ENCODE results near the gene KCNJ5.

Gene KCNJ5

GRCh38 chr11:128886406-128887124 is 4.6 kb upstream of the KCNJ5 start:
- Histone ChIP-seq H3K27me3 (ENCODE audit: insufficient read depth, low read length) (peaks cover 48% of the 10 kb centered on the region), H3K27ac (ENCODE audit: low read depth, low read length) (no peak overlapping the region), H2AFZ (ENCODE audit: low read length, unreplicated experiment) (no peak overlapping the region), H3K79me2 (ENCODE audit: control insufficient read depth, insufficient read depth, low read length, unreplicated experiment) (no peaks in the 10 kb centered on the region), H3K4me3 (ENCODE audit: low read depth, low read length) (no peak overlapping the region), H3K4me1 (ENCODE audit: control insufficient read depth, insufficient read depth, low read length, unreplicated experiment) (no peaks in the 10 kb centered on the region), H3K36me3 (ENCODE audit: insufficient read depth, low read length) (no peaks in the 10 kb centered on the region)

DNA sequence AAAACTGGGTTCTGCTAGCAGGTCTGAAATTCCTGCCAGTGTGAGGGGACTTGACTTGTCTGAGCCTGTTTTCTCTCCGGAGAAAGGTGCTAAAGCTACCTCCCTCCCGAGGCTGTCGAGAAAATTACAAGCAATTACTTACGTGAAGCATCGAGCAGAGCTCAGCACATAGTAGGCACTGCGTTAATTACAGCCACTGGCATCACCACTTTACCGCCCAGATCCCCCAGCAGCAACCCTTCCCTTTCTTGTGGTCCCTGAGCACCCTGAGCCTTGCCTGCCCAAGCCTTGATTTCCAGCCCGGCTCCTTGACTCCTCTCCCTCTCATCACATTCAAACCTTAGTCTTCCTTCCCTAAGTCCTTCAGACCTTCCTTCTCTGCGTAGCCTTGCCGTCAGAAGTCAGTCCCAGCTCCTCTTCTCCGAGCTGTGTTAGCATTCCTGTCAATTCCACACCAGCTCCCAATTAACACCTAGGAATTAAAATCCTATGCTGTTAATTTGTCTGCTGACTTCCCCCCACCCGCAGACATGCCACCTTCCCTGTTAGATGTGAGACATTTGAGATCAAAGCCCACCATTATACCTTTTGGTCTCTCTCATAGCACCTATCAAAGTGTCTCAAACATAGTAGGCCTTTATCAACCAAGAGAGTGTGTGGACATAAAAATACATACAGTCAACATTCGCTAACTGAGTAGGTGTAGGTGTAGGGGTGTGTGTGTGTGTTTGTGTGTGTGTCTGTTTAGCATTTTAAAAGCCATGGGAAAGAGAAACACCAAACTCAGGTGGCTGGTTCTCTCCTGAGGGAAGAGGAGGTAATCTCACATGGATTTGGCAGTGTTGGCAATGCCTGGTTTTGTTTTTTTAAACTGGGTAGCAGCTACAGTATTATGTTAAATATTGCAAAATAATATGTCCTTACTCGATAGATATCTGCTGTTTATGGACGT is 2.8 kb upstream of the KCNJ5 start:
- H3K4me3 ChIP-seq (ENCODE audit: low read depth, low read length) = no peak overlapping the region

GRCh38 chr11:128889657-128890213 is 1.4 kb upstream of the KCNJ5 start:
- Histone ChIP-seq H2AFZ (ENCODE audit: low read length, unreplicated experiment) (no peak overlapping the region), H3K27me3 (ENCODE audit: insufficient read depth, low read length) (peaks cover 31% of the 10 kb centered on the region), H3K79me2 (ENCODE audit: control insufficient read depth, insufficient read depth, low read length, unreplicated experiment) (no peaks in the 10 kb centered on the region), H3K27ac (ENCODE audit: low read depth, low read length) (no peak overlapping the region), H3K4me1 (ENCODE audit: control insufficient read depth, insufficient read depth, low read length, unreplicated experiment) (no peaks in the 10 kb centered on the region), H3K36me3 (ENCODE audit: insufficient read depth, low read length) (no peaks in the 10 kb centered on the region), H3K4me3 (ENCODE audit: low read depth, low read length) (0 out of 2 replicates have a peak overlapping the region, but pooled peaks have one; percentile 74)

More for the DNA sequence above, 2.8 kb upstream of the KCNJ5 start:
- no peak overlapping the region for H2AFZ ChIP-seq (ENCODE audit: low read length, unreplicated experiment)
- H3K27ac ChIP-seq (ENCODE audit: low read depth, low read length) = no peak overlapping the region
- no peaks in the 10 kb centered on the region for H3K36me3 ChIP-seq (ENCODE audit: insufficient read depth, low read length)
- no peaks in the 10 kb centered on the region for H3K4me1 ChIP-seq (ENCODE audit: control insufficient read depth, insufficient read depth, low read length, unreplicated experiment)
- H3K79me2 ChIP-seq (ENCODE audit: control insufficient read depth, insufficient read depth, low read length, unreplicated experiment) = no peaks in the 10 kb centered on the region
- H3K27me3 ChIP-seq (ENCODE audit: insufficient read depth, low read length) = peaks cover 34% of the 10 kb centered on the region

GRCh38 chr11:128890216-128890542 is 977 bp upstream of the KCNJ5 start:
- Histone ChIP-seq H2AFZ (ENCODE audit: low read length, unreplicated experiment) (no peak overlapping the region), H3K27me3 (ENCODE audit: insufficient read depth, low read length) (peaks cover 31% of the 10 kb centered on the region), H3K36me3 (ENCODE audit: insufficient read depth, low read length) (no peaks in the 10 kb centered on the region), H3K4me3 (ENCODE audit: low read depth, low read length) (peak overlapping the region; percentile 74), H3K27ac (ENCODE audit: low read depth, low read length) (no peak overlapping the region), H3K79me2 (ENCODE audit: control insufficient read depth, insufficient read depth, low read length, unreplicated experiment) (no peaks in the 10 kb centered on the region), H3K4me1 (ENCODE audit: control insufficient read depth, insufficient read depth, low read length, unreplicated experiment) (no peaks in the 10 kb centered on the region)

GRCh38 chr11:128891913-128892398 is 800 bp downstream of the KCNJ5 start:
- peaks cover 31% of the 10 kb centered on the region for H3K27me3 ChIP-seq (ENCODE audit: insufficient read depth, low read length)
- H3K27ac ChIP-seq (ENCODE audit: low read depth, low read length) = no peak overlapping the region
- no peaks in the 10 kb centered on the region for H3K79me2 ChIP-seq (ENCODE audit: control insufficient read depth, insufficient read depth, low read length, unreplicated experiment)
- H3K4me1 ChIP-seq (ENCODE audit: control insufficient read depth, insufficient read depth, low read length, unreplicated experiment) = no peaks in the 10 kb centered on the region
- H3K36me3 ChIP-seq (ENCODE audit: insufficient read depth, low read length) = no peaks in the 10 kb centered on the region
- no peak overlapping the region for H2AFZ ChIP-seq (ENCODE audit: low read length, unreplicated experiment)
- no peak overlapping the region for H3K4me3 ChIP-seq (ENCODE audit: low read depth, low read length)

- Histone ChIP-seq H3K4me1 (ENCODE audit: control insufficient read depth, insufficient read depth, low read length, unreplicated experiment) (no peaks in the 10 kb centered on the region), H3K79me2 (ENCODE audit: control insufficient read depth, insufficient read depth, low read length, unreplicated experiment) (no peaks in the 10 kb centered on the region), H2AFZ (ENCODE audit: low read length, unreplicated experiment) (no peak overlapping the region), H3K27ac (ENCODE audit: low read depth, low read length) (no peak overlapping the region), H3K4me3 (ENCODE audit: low read depth, low read length) (no peak overlapping the region), H3K36me3 (ENCODE audit: insufficient read depth, low read length) (no peaks in the 10 kb centered on the region), H3K27me3 (ENCODE audit: insufficient read depth, low read length) (peaks cover 29% of the 10 kb centered on the region)
Measured at GRCh38 chr11:128892866-128893565, 1.9 kb downstream of the KCNJ5 start.

GRCh38 chr11:128893578-128894285 is 2.6 kb downstream of the KCNJ5 start:
- H3K4me1 ChIP-seq (ENCODE audit: control insufficient read depth, insufficient read depth, low read length, unreplicated experiment) = no peaks in the 10 kb centered on the region
- H3K4me3 ChIP-seq (ENCODE audit: low read depth, low read length) = no peak overlapping the region
- no peak overlapping the region for H3K27ac ChIP-seq (ENCODE audit: low read depth, low read length)
- H3K79me2 ChIP-seq (ENCODE audit: control insufficient read depth, insufficient read depth, low read length, unreplicated experiment) = no peaks in the 10 kb centered on the region
- H3K27me3 ChIP-seq (ENCODE audit: insufficient read depth, low read length) = peaks cover 23% of the 10 kb centered on the region
- H3K36me3 ChIP-seq (ENCODE audit: insufficient read depth, low read length) = no peaks in the 10 kb centered on the region
- no peak overlapping the region for H2AFZ ChIP-seq (ENCODE audit: low read length, unreplicated experiment)

DNA sequence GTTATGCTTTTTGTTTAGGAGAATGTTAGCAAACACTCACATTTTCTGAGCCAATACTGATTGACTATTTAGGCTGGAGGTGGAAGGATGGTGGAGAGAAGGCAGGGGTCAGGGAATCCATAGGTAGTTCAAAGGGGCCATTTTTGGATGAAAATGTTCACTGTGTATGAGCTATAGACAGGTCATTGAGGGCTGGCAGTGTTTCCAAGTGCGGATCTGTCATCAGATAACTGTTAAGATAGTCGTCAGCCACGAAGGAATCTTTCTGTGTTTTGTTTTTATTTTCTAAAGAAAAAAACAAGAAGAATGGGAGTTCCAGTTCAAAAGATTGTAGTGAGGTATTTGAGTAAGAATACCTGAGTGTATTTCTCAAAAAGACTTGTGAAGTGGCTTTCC is 3.1 kb downstream of the KCNJ5 start:
- Histone ChIP-seq H3K4me1 (ENCODE audit: control insufficient read depth, insufficient read depth, low read length, unreplicated experiment) (no peaks in the 10 kb centered on the region), H3K4me3 (ENCODE audit: low read depth, low read length) (no peak overlapping the region), H3K27ac (ENCODE audit: low read depth, low read length) (no peak overlapping the region), H3K36me3 (ENCODE audit: insufficient read depth, low read length) (no peaks in the 10 kb centered on the region), H3K79me2 (ENCODE audit: control insufficient read depth, insufficient read depth, low read length, unreplicated experiment) (no peaks in the 10 kb centered on the region), H2AFZ (ENCODE audit: low read length, unreplicated experiment) (no peak overlapping the region), H3K27me3 (ENCODE audit: insufficient read depth, low read length) (peaks cover 17% of the 10 kb centered on the region)

- Histone ChIP-seq H3K27ac (ENCODE audit: low read depth, low read length) (no peak overlapping the region), H3K79me2 (ENCODE audit: control insufficient read depth, insufficient read depth, low read length, unreplicated experiment) (no peaks in the 10 kb centered on the region), H2AFZ (ENCODE audit: low read length, unreplicated experiment) (no peak overlapping the region), H3K36me3 (ENCODE audit: insufficient read depth, low read length) (no peaks in the 10 kb centered on the region), H3K4me1 (ENCODE audit: control insufficient read depth, insufficient read depth, low read length, unreplicated experiment) (no peaks in the 10 kb centered on the region), H3K27me3 (ENCODE audit: insufficient read depth, low read length) (peaks cover 13% of the 10 kb centered on the region), H3K4me3 (ENCODE audit: low read depth, low read length) (no peak overlapping the region)
Measured at GRCh38 chr11:128894685-128895084, 3.5 kb downstream of the KCNJ5 start.

DNA sequence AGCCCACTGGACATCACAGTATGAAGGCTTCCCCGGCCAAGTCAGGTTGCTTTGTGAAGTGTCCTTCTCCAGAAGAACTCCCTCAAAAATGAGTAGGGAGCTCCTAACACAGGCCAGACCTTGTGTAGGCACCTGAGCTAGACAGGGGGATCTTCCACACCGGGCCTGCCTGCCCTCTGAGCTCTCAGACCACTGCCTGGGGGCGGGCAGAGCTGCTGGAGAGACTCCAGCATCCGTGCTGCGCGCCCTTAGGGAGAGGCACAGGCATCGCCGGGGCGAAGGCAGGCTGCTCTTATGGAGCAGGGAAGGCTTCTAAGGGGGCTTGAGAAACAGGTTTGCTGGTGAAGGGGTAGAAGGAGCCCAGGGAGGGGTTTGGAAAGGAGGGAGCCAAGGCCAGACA is 4.4 kb downstream of the KCNJ5 start:
- no peaks in the 10 kb centered on the region for H3K79me2 ChIP-seq (ENCODE audit: control insufficient read depth, insufficient read depth, low read length, unreplicated experiment)
- no peaks in the 10 kb centered on the region for H3K36me3 ChIP-seq (ENCODE audit: insufficient read depth, low read length)
- no peak overlapping the region for H3K27ac ChIP-seq (ENCODE audit: low read depth, low read length)
- H3K4me3 ChIP-seq (ENCODE audit: low read depth, low read length) = no peak overlapping the region
- no peaks in the 10 kb centered on the region for H3K4me1 ChIP-seq (ENCODE audit: control insufficient read depth, insufficient read depth, low read length, unreplicated experiment)
- no peak overlapping the region for H2AFZ ChIP-seq (ENCODE audit: low read length, unreplicated experiment)
- H3K27me3 ChIP-seq (ENCODE audit: insufficient read depth, low read length) = peaks cover 6% of the 10 kb centered on the region
